Fibroblast of skin of abdomen (primary cell): ENCODE data around the gene MAP3K14.

ENCODE experiments used
- DNase-seq: peaks from one replicate; pipeline ENCODE4 v3.0.0-alpha.2; 2013

MAP3K14 gene

DNA sequence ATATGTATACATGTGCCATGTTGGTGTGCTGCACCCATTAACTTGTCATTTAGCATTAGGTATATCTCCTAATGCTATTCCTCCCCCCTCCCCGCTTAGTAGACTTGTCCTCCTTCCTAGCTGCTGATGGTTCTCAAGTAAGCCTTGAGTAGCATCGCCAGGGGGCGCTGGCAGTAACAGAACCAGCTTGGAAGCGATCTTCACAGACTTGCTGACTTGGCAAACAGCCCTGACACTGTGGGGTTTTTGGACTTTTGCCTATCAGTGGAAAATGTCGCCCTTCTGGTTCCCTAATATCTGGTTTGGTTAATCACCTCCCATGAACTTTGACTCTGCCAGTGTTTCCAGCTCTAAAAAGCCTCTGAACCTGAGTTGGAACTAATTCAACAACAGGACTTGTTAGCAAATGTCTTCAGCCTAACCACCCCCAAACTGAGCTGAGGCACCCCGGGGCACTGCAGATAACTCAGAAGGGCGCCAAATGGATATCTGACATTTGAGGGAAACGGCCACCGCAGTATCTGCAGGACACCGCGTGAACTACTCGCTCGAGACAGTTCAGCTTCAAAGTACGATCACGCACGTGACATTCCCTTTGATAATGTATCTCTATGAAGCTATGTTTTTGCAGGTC, 39.5 kb downstream of the MAP3K14 start:
- DNase-seq = peak; percentile 86

DNA sequence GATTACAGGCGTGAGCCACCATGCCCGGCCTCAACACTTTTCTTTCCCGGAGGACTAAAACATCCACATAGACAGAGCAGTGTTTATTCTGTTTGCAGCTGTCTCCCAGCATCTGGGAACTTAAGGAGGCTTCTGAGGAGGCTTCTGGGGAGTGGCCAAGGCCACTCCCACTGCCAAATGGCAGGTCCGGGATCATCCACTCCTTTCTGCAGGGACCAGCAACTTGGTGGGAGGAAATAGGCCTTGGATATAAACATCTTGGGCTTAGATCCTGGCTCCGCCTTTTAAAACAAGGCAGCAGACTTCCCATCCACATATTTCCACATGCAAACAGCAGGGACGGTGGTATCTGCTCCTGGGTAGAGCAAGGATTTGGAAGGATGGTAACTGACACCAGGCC, 40.8 kb downstream of the MAP3K14 start:
- no peak for DNase-seq

DNA sequence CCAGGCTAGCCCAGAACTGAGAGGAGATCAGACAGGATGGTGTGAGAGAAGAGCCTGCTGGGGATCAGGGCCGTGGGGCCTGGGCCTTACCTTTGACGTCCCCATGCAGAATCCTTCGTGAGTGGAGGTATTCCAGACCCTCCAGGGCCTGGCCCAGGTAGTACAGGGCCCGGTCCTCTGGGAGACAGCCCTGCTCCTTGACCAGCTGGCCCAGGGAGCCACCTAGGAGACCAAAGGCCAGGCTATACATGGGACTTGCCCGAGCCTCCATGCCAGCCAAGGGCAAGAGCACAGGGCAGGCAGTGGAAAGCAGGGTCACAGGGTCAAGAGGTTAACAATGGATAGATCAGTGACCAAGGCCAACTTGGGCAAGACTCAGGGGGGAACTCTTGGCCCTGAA, 42.8 kb downstream of the MAP3K14 start:
- DNase-seq = no peak

DNA sequence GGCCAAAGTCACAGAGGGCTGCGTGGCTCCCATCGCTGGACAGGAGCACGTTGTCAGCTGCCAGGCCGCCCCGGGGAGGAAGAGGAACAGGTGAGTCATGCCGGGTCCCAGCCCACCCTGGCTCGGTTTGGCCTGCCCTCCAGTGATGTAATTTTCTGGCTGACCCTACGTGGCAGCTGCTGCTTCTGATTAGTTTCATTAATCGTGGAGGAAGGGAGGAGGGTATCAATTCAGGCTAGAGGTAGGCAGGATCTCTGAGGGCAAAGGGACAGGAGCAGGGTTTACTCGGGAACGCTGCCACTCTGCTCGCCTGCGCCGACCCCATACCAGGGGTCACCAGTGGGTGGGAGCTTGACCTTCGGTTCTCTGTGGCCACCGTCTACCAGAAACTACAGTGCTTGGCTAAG, 43.3 kb downstream of the MAP3K14 start:
- no peak for DNase-seq

DNA sequence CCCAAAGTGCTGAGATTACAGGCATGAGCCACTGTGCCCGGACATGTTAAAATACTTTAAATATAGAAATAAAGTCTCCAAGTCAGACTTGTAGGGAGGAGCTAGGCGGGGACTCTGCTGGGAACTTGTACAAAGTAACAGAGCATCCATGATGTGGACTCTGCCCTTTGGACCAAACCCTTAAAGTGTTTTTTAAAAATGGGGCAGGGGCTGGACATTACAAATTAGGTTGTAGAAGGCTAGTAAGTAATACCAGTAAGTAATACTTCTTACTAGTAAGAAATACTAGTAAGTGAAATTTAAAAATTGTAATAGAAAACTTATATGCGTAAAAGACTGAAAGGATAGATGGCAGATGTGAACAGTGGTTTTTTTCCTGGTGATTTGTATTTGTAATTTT, 45.2 kb downstream of the MAP3K14 start:
- no peak for DNase-seq

DNA sequence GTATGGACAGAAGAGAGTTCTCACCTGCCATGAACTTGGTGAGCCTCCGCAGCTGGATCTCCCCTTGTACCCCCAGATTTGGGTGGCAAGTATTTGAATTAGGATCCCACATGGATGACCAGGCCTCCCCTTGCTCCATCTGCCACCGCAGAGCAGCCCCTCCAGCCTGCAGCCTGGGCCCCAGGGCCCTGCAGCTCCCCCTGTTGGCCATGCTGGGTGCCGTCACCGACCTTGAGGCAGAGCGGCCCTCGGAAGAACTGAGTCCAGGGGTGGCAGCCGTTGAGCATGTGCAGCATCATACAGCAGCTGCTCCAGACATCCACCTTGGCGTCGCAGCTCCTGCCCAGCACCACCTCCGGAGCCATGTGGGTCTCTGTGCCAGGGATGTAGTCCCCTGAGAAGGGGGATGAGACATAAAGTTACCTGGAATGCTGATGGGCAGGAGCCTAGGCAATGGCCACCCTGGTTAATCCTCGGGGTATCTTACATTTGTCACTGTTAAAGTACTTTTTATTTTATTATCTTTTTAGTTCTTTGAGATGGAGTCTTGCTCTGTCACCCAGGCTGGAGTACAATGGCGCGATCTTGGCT, 45.9 kb downstream of the MAP3K14 start:
- DNase-seq = no peak

DNA sequence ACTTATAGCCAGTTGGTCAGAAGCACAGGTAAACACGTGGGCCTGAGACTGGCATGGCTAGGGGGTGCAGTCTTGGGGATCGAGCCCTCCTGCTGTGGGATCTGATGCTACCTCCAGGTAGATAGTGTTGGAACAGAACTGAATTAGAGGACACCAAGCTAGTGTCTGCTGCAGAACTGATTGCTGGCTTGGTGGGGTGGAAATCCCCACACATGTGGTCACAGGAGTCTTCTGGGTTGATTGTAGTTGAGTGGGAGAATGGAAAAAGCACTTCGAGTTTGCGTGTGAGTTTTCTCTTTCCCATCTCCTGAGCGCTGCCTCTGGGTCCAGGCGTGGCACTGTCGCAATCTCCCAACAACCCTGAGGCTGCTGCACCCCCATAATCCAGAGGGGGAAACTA, 46.9 kb downstream of the MAP3K14 start:
- DNase-seq = no peak

DNA sequence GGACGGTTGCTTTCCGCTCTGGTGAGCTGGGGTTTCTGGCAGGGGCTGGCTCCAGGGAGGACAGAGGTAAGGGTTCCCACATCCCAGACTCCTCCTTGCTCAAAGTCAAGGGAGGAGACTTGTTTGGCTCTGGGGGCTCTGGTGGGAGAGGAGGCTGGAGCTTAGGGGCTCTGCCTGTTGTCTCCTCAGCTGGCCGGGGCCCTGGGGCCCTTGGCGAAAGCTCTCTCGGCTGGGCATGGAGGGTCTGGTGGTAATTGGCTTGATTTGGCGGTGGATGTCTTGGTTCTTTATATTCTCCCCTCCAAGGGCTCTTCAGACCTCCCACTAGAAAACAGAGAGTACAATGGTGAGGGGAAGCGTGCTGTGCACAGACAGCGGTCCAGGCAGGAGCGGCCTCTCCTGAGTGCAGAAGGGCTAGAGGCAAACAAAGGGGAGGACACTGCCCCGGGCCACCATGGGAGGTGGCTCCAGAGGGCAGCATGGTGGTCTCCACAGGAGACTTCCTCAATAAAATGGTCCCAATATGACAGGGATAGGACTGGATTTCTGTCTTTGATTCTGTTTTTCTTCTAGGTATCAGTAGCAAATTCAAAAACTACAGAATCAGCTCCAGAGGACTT, 49.3 kb downstream of the MAP3K14 start:
- DNase-seq = no peak

DNA sequence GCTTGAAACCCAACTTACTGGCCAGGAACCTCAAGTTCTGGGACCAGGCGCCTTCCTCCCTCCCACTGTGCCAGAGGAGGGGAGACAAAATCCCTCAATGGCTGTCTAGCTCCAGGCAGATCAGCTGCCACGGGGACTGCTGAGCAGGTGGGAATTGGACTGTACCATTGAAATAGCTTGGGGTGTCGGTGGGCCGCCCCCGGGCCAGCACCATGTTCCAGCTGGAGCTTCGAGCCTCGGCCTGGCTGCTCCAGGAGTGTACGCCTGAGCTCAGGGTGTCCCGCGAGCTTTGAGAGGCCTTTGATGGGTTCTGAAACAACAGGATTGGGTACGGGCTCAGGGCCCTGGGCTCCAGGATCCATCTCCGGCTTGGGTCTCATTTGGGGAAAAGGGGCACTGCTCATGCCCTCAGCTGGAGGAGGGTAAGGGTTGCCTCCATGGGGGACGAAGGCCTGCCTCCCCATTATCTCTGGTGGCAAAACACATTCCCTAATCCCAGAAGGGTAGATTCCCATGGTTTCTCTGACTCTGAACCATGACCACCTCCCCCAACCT, 50.4 kb downstream of the MAP3K14 start:
- no peak for DNase-seq

DNA sequence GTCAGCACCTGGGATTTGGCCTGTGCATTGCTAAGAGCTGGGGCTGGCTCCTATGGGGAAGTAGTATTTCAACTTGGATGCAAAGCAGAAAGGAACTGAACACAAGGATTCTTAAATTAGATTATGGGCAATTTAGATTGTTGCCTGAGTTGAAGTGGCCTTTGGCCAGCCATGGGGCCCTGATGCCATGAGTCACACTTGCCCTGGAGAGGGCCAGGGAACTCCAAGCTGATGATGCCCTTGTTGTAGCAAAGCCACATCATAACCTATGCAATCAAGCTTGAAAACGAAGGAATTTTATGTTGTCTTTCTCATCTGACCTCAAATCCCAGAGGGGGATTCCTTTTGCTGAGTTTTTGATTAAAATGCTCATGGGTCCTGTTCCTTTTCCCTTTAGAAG, 51.0 kb downstream of the MAP3K14 start:
- DNase-seq = peak; percentile 75

DNA sequence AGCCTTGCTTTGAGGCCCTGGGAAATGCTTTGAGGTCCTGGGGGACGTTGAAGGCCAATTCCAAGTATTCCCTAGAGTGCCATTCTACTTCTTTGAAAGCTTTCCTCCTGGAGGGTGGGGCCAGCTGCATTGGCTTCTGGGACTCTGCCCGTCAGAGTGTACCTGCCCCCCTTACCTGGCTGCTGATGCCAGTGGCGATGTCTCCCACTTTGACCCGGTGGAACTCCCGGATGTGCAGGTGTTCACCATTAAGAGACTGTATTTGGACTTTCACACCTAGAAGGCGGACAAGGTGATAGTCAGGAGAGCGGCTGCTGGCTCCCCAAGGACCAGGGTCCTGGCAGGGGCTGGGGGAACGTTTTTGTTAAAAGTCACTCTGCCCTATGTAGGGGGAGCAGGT, 51.8 kb downstream of the MAP3K14 start:
- no peak for DNase-seq

DNA sequence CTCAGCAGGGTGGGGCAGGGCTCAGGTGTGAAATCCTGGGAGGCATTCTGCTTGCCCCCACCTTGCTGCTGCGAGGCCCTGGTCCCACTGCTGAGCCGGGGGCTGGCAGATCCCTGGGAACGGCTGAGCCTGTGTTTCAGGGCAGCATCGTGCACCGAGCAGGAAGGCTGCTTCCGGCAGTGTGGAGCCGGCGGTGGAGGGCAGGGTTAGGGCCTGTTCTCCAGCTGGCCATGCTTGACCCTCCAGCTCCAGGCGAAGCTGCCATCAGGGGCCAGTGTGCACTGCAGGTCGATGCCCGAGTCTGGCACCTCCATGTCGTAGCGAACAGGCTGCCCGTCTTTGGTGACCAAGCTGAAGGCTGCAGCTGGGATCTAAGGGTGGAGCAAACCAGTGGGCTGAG, 52.4 kb downstream of the MAP3K14 start:
- no peak for DNase-seq

DNA sequence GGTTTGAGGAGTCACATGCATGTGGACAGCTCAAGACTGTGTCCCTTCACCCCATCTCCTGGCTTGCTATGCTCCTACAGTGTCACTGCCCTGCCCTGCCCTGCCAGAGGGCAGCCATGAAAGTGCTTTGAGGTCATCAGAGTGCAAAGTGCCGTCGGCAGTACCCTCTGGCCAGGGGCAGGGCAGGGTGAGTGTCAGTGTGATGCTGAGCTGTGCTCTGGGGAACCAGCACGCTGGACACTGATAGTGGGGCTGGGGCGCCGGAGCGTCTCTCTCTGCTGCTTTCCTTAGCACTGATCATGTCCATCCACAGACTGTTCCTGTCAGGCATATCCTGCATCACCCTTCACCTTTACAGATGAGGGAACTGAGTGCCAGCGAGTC, 53.4 kb downstream of the MAP3K14 start:
- no peak for DNase-seq

DNA sequence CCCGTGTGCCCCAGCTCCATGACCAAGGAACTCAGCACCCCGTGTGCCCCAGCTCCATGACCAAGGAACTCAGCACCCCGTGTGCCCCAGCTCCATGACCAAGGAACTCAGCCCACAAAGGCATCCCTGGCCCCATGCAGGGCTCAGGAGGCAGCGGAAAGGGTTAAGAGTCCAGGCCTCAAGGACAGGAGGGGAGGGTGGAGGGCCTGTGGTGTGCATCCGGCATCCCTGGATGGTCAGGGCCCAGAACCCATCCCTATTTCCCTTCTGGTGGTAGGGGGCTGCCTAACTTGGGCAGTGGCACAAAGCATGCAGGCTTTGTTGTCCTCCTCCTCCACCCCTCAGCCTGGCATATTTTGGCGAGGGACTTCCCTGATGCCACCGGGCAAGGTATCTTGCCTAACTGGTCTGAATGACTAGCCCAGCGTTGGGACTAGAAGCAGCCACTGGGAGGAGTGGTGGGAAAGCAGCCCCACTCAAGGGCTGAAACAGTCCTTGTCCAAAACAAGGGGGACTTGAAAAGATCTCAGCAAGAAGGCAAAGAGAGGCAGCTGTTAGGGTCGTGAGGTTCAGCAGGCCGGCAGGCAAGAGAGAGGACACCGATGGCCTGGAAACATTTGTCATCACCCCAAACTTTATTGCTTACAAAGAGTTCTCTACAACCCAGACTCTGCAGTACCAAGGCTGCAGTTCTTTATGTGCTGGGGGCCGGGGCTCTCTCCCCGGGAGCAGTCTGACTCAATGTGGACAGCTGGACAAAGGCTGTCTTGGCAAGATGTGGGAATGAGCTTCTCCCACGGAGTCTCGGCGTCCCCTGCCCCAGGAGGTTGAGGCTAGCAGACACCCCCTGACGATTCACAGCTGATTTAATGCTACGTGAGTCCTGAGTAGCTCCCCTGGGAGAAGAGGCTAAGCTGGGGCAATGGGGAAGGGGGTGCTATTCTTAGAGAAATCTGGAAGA, 54.0 kb downstream of the MAP3K14 start:
- DNase-seq = no peak

DNA sequence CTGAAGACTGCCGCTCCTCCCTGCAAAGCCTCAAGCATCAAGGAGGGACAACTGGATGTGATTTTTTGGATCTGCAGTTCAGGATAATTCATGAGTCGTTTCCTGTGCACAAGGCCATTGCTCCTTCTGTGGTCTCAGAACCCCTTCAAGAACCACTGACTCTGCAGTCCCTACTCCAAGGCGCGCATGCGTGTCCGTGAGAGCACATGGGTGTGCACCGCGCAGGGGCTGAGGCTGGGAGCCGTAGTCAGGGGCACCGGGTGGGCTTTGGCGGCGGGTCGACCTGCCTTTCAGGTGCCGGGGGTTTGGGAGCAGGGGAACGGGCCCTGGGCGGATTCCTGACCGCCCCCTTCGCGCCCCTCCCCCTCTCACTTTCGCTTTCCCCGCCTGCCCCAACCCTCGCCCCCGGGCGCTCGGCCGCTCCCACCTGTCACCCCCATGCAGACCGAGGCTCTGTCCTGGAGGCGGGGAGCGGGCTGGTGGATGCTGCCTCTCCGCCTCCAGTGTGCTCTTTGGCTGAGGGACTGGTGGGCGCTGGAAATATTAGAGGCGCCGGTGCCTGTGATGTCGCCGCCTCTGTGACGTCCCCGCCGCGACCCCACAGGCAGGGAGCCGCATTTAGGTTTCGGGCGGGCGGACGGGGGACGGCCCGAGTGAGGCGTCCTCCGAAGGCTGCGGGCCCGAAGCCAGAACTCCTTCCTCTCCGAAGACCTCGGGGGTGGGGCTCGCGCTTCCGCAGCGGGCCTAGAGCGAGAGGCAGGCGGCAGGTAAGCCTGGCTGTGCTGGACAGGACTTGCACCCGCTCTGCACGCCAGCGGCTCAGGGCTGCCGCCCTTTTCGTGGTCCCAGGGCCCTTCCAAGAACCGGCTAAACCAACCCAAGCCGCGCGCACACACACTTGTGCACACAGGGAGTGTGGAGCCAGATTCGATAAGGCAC, 55.0 kb downstream of the MAP3K14 start, which contains the start of gene SPATA32:
SPATA32 (minus strand) TSS at position 518 of the 939 bp plus-strand sequence; CDS start at position 440, 78 bp downstream.
- peak; percentile 54 for DNase-seq

DNA sequence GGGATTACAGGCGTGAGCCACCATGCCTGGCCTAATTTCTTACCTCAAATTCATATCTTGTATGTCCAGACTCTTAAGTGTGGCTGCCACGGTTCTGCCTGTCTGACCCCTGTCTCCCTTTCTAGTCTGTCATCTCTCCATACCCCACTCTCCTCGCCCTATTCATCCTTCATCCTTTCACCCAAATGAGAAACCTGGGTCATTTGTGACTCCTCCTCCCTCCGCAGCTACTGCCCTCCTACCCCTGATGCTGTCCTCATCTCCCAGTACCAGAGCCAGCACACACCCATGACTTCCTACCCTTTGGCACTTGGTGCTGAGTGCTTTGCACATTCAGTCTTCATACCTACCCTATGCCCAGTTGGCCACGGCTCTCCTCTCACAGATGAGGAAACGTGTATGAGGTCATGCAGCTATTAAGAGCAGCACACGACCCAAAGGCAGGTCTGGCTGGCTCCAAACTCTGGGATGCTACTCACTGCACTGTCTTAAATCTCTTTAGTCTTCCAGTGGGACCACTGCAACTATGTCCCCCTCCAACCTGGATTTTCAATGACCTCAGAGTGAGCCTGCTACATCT, 56.5 kb downstream of the MAP3K14 start:
- DNase-seq = no peak

DNA sequence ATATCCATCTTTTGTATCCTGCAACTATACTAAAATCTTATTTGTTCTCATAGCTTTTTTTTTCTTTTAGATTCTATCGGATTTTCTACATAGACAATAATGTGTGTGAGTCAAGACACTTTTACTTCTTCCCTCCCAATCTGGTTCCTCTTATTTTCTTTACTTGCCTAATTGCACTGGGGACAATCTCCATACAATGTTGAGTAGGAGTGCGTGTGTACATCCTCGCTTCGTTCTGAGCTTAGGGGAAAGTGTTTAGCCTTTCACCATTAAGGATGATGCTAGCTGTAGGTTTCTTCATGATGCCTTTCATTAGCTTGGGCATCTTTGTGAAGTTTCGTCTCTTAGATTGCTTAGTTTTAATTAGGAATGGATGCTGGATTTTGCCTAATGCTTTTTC, 57.8 kb downstream of the MAP3K14 start:
- no peak for DNase-seq

DNA sequence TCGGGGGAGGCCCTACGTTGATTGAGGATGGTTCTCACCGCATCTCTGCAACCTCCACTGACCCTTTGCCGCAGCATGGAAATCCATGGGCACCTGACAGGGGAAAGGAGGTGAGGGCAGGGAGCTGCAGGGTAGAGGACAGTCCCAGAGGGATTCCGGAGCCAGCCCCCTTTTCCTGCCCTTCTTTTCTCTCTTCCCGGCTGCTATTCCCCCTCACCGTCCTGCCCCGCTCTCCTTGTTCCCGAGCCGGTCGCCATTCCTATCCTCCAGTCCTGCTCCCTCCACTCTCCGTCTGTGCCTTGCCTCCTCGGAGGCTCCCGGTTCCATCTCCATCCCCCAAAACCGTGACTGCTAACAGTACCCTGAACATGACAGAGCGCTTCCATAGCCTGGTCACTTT, 59.7 kb downstream of the MAP3K14 start:
- DNase-seq = no peak

DNA sequence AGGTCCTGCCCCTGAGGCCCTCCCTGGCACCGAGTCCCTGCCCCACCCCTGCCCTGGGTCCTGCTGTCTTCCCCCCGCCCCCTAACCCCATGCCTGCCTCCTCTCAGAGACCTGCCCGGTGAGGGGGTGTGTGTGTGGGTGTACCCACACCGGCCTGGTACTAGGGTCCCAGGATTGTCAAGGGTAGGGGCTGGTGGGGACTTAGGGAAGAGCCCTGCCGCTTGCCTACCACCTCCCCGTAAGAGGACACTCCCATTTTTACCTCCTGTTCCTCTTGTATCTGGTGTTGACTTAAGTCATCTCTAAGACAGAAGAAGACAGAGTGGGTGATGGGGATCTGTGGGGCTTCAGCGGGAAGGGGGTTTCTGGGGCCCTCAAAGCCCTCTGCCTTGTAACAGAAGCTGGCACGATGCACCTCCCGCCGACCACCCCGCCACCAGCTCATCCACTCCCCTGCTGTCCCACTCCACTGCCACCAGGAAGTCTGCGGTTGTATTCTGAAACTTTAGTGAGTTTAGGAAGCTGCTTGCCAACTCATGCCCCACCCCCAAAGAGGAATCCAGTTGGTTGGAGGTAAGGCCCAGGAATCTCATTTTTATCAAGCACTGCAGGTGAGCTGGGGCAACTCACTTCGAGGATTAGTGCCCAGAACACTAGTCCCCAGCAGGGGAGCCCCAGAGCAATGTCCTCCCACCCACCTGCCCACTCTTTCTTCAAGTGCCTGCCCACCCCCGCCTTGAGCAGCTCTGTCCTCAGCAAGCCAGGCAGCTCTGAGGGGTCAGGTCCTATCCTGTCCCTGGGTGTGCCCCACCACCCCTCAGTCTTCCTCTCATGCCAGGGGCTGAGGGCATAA, 60.5 kb downstream of the MAP3K14 start:
- DNase-seq = no peak

DNA sequence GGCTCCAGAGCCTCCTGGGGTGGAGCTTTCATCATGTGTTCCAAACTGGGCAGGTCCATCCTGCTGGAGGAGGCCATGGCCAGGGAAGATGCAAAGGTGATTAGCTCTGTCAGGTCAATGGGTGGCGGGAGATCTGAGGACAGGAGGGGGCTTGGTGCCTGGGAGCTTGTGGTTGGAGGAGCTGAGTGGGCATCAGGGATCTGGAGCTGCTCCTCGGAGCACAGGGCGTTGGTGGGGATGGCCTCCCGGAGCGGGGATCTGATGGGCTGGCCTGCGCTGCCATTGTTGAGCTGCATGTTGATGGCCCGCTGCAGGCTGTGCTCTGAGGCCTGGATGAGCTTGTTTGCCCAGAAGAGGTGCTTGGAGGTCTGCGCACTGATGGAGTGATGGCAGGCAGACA, 61.5 kb downstream of the MAP3K14 start:
- DNase-seq = no peak
